Heart left ventricle (tissue), 13 donors: ENCODE results near the gene BACH2.

Experiments used
- CTCF ChIP-seq, 12 donors: fragments of 200-600 bp; sonication (generic) in 4 of 12; IDR thresholded peaks; one replicate each; pipeline versions ENCODE4 v1.5.0 to v1.8.0; 2018 to 2022; ENCODE audit warnings: antibody characterized with exemption in 12 of 12, mild to moderate bottlenecking in 5 of 12
- POLR2A ChIP-seq, 2 donors: fragments of 450-650 bp; IDR thresholded peaks; one replicate each; pipeline ENCODE4 v1.6.1; 2017; ENCODE audit warnings: antibody characterized with exemption in 2 of 2, mild to moderate bottlenecking in 2 of 2, moderate library complexity in 2 of 2
- donor health status: ischemic (EF 13 %, LVEDD 7.1; RV severe dilation, severe dysfunction).
- donor health status: DM: no; HTN: yes; CAD: no.
- donor health status: DM: no; HTN: no; CAD: no.
- donor health status: ischemic (EF 25% LVEDD 6.9; RV normal size, moderate dysfunction).
- donor health status: ischemic (EF 25% LVEDD 5.7; RV mildly dilated, moderate dysfunction).
- donor health status: ischemic (EF 35%, LVEDD 5.7; RV mildly dilated, moderate dysfunction).
- donor health status: nonischemic (EF 11% LVEDD 7.7; RV severe dilation, severe dysfunction).
- donor health status: DM: yes; HTN: yes; CAD: no.
- donor health status: PGD.
- donor health status: ischemic (EF 29% LVEDD 5.4; RV normal size, mild dysfunction).
- donor health status: nonischemic (EF 23%, LVEDD 6.1; RV moderate dilation, normal function).

DNA sequence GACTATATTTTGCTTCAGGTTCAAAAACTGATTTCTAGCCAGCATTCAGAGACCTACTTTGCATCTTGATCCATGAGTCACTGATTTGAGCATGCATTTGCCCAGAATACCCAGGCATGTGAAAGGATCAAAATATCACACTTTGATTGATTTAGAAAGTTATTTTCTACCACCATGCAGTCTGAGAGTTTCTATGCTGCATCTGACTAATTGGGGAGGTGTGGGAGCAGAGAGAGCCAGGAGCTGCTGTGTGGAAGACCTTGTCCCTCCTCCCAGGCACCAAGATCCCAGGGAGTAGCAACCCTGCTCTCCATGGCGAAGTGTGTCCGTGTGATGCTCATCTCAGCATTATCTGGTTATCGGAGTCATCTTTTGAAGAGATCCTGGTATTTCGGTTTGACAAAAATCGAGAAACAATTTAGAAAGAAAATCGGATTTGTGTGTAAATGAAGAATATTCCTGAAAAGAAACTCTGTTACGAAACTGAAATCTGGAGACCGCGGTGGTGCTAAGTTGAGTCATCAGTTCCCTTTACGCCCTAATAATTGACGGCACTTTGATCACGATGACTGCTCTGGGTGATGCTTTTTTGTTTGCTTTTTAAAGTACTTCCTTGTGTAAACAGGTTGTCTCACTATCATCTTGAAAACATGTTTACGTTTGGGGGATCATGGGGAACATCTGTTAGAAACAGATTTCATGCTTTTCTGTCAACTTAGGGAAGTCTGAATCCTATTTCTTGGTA, 193.4 kb downstream of the BACH2 start:
- TF ChIP-seq CTCF (IDR thresholded peaks at IDR 0.05), result no peak
- no peak for TF ChIP-seq POLR2A (IDR thresholded peaks at IDR 0.05)
